GM21786 (cell line): ENCODE data around the gene MYOC.
"Not testable (repeated sequence)": the region's sequence is repeated elsewhere in the genome, so short reads cannot be mapped to it uniquely, and the experiment has no call there.

Source experiments
- ATAC-seq: cut with Tn5 transposase; IDR thresholded peaks from one replicate; pipeline ENCODE4 v1.9.1; 2021; ENCODE audit not compliant: unreplicated experiment

The MYOC gene

GRCh38 chr1:171611306-171611705, 41.2 kb downstream of the MYOC start:
- ATAC-seq: no peak

- ATAC-seq: peak; percentile 49
Observed at GRCh38 chr1:171610385-171610784, 42.1 kb downstream of the MYOC start.

DNA sequence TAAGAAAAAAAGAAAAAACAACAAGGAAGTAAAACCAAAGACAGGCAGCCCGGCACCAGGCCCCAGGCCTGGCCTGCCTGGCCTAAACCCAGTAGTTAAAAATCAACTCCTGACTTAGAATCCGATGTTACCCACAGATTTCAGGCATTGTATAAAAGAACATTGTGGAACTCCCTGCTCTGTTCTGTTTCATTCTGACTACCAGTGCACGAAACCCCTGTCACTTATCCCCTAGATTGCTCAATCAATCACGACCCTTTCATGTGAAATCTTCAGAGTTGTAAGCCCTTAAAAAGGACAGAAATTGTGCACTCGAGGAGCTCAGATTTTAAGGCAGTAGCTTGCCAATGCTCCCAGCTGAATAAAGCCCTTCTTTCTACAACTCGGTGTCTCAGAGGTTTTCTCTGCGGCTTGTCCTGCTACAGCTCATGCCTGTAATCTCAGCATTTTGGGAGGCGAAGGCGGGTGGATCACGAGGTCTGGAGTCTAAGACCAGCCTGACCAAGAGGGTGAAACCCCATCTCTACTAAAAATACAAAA, 46.0 kb downstream of the MYOC start:
- ATAC-seq: peak; percentile 59

DNA sequence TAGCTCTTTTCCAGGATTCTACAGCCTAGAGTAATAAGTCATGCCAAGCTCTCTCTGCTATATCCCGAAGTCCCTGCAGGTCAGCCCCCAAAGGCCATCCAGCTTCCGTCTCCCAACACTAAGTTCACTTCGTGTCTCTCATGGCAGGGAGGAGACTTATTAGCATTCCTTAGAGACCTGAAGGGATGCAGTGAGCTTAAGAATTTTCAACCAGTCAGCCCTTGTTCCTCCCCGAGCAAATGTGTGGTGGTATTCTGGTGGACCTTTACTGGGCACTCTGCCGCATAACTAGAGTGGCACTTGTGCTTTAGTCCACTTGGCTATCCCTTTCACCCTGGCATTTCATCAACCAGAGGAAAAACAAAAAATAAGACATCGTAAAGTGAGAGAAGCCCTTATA, 49.4 kb downstream of the MYOC start:
- not testable (repeated sequence) for ATAC-seq

- ATAC-seq: no peak
Observed at GRCh38 chr1:171600862-171601261, 51.6 kb downstream of the MYOC start.

DNA sequence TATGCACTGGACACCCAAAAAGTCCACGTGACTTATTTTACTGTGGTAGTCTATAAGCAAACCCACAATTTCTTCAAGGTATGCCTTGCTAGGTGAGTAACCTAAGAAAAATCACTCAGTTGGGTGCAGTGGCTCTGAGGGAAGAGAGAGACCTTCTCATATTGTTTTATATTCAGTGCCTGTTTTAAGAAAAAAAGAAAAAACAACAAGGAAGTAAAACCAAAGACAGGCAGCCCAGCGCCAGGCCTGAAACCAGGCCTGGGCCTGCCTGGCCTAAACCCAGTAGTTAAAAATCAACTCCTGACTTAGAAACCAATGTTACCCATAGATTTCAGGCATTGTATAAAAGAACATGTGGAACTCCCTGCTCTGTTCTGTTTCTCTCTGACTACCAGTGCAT, 52.2 kb downstream of the MYOC start:
- ATAC-seq: not testable (repeated sequence)

- no peak for ATAC-seq
Observed at GRCh38 chr1:171597203-171597602, 55.3 kb downstream of the MYOC start.

- ATAC-seq: no peak
Observed at GRCh38 chr1:171596705-171597104, 55.8 kb downstream of the MYOC start.

GRCh38 chr1:171596119-171596518, 56.4 kb downstream of the MYOC start:
- no peak for ATAC-seq

DNA sequence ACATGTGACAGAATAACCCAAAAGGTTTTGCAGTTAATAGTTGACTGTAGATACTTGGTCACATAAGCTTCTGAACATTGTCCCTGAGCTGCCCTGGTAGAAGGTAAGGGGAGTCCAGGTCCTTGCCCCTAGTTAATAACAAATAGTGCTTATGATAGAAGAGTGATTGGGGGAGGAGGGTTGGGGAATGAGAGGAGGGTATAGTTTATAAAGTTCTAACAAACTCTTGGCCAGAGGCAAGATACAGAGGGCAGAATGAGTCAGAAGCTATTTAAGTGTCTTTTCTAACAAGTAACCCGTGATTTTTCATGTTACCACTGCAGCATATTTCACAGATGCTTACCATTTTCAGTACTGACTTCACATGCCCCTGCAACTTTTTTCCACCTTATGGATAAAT, 57.2 kb downstream of the MYOC start:
- ATAC-seq: peak; percentile 66

- ATAC-seq: no peak
Observed at GRCh38 chr1:171590022-171590421, 62.5 kb downstream of the MYOC start.

DNA sequence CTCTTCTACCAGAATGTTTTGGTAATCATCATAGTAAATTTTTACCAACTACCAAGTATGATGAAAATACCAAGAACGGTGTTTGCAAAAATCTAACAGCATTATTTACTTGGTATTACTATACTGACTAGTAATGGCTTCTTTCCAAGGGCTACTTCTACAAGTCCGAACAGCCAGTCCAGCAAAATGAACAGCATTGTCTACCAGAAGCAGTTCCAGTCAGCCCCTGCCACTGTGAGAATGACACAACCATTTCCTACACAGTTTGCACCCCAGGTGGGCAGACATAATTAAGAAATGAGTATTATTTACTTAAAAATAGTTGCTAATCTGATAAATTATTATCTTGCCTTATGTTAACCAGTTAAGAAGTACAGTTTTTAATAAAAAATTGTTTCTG, 64.3 kb downstream of the MYOC start:
- no peak for ATAC-seq

DNA sequence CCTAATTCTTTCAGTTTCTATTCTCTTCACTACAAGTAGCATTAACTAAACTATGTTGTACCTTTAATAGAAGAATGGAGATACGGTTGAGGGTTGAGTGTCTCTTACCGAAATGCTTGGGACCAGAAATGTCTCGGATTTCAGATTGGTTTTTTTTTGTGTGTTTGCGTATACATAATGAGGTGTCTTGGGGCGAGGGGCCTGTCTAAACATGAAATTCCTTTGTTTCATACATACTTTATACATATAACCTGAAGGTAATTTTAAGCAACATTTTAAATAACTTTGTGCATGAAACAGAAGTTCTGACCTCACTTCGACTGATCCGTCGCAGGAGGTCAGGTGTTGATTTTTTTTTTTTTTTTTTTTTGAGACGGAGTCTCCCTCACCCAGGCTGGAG, 66.8 kb downstream of the MYOC start:
- no peak for ATAC-seq
